Fibroblast of villous mesenchyme (primary cell): Measurements from ENCODE around the gene IQSEC1. TPM values are rescaled to one million over a fixed set of nuclear protein-coding genes. Genes with fewer than 3 reads are reported as not detected.

ENCODE experiments used
- DNase-seq: peaks from one replicate; pipeline ENCODE4 v3.0.0-alpha.2; 2010; ENCODE audit warnings: low read depth
- H3K4me3 ChIP-seq: 2 replicates; pipeline ENCODE4 v1.5.1; 2011; ENCODE audit warnings: low read depth, mild to moderate bottlenecking, low read length
- CTCF ChIP-seq: IDR thresholded peaks from 2 replicates; pipeline ENCODE4 v1.5.1; 2012; ENCODE audit warnings: low read depth, mild to moderate bottlenecking, low read length; ENCODE audit not compliant: insufficient read depth
- total RNA-seq: library from RNA; depleted of rRNA; stranded (reverse); fragments of >200 nt; gene quantifications from 2 replicates; pipeline ENCODE4 v1.2.3, GENCODE V29; 2012

Gene IQSEC1
- total RNA-seq, 1 donor: 19.9 TPM

DNA sequence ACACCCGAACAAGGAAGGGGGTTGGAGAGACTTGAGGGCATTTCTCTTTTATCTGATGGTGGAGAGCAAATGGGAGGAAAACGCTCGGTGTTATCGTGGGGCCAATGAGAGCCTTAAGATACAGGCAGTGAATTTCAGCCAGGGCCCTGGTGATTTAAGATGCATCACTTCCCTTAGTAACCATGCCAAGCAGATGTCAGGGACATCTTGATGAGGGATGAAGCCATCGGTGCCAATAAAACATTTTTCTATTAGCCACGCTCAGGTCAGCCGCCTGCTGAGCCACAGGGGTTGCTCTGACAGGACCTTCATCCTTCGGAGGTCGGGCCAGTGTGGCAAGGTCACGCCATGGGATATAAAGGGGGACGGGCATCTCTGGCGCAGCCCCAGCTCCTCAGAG lies 10.6 kb downstream of the IQSEC1 start:
- TF ChIP-seq CTCF: no peak
- H3K4me3 ChIP-seq: no peak overlapping the region
- no peak for DNase-seq

DNA sequence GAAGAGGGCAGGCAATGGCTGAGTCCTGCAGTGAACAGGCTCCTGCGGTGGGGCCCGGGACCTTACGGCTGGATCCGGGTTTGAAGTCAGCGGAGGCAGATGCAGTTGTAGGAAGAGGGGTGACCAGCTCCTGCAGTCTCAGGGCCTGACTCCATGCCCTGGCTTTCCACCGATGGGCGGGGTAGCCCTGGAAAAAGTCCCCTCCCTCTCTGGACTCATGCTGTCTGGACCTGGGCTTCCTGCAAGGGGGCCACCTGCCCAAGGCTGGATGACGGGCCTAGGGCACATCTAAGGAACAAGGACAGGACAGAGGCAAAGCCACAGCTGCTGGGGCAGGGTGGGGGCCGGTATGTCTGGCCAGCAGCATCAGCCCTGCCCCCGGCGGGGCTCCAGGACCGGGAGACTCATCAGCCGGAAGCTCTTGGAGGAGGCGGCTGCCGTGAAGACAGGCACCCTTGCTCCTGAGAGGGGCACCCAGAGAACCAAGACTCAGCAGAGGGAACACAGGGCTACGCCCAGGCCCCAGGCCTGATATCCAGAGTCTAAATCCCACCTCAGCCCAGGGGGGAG lies 12.8 kb downstream of the IQSEC1 start:
- no peak for DNase-seq
- no peak overlapping the region for H3K4me3 ChIP-seq
- TF ChIP-seq CTCF: no peak

- DNase-seq: no peak
- no peak overlapping the region for H3K4me3 ChIP-seq
- no peak for TF ChIP-seq CTCF
These were observed 14.7 kb downstream of the IQSEC1 start for GRCh38 chr3:13058346-13059120.

DNA sequence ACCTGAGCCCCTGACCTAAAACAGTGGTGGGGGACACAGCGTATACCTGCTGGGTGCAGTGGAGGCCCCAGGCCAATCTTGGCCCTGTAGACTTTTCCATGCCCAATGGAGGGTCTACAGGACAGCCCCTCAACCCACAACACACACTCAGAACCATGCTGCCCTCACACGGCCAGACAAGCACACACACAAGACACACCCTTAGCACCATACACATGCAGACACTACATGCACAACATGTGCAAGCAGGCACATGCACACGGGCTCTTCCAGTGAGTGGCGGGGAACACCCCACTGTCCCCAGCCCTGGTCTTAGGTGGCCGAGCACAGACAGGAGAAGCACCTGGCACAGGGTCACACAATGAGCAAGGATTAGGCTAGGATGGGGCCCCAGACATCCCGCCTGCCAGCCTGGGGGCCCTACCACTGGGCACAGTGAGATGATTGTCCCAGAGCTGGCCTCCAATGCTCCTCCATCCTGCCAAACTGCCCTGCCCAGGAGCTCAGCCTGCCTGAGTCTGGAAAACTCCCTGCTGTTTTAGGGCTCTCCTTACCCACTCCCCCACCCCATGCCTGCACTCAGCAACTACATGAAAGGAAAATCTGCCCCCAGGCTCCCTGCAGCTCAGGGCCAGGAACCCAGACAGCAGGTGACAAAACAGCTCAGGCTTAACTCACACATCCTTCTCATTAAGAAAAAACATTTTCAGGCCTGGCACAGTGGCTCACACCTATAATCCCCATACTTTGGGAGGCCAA lies 15.8 kb downstream of the IQSEC1 start:
- TF ChIP-seq CTCF: no peak
- no peak for DNase-seq
- no peak overlapping the region for H3K4me3 ChIP-seq

- TF ChIP-seq CTCF: no peak
- H3K4me3 ChIP-seq: no peak overlapping the region
- no peak for DNase-seq
These were observed 17.6 kb downstream of the IQSEC1 start for GRCh38 chr3:13055634-13056033.

- H3K4me3 ChIP-seq: no peak overlapping the region
- no peak for DNase-seq
- TF ChIP-seq CTCF: no peak
These were observed 18.6 kb downstream of the IQSEC1 start for GRCh38 chr3:13054341-13055285.
